K562 (cell line): ENCODE measurements around the gene SLX9. TPM values are rescaled to one million over a fixed set of nuclear protein-coding genes. Genes with fewer than 3 reads are reported as not detected.
A peak's percentile ranks its signal among the peaks of the same experiment; 100 is the strongest.

Experiments used
- CHD4 ChIP-seq: fragments of 200-600 bp; sonication (generic); IDR thresholded peaks from 3 replicates; pipeline ENCODE4 v1.6.1; 2012; ENCODE audit warnings: low read depth, mild to moderate bottlenecking, mixed read lengths, low read length, inconsistent platforms; ENCODE audit not compliant: insufficient read depth, insufficient replicate concordance, poor library complexity, severe bottlenecking
- FOXJ2 ChIP-seq: fragments of 200-800 bp; sonication (Bioruptor generic); IDR thresholded peaks from 2 replicates; pipeline ENCODE4 v1.6.1; 2016; ENCODE audit warnings: missing genetic modification characterization, missing compliant biosample characterization
- SIN3A ChIP-seq, 2 experiments: fragments of 150-350 bp in 1 of 2; IDR thresholded peaks; 2 replicates each; pipeline ENCODE4 v1.6.1; 2011 to 2016; ENCODE audit warnings: borderline replicate concordance in 2 of 2, low read depth in 2 of 2, low read length in 2 of 2, mild to moderate bottlenecking in 2 of 2, moderate library complexity in 2 of 2; ENCODE audit not compliant: control insufficient read depth in 1 of 2
- TCF3 ChIP-seq: sonication (generic); formaldehyde crosslinking; IDR thresholded peaks from 2 replicates; pipeline ENCODE4 v1.4.0; 2020; ENCODE audit warnings: mild to moderate bottlenecking, missing genetic modification reagents
- ZEB2 ChIP-seq: fragments of 450-650 bp; IDR thresholded peaks from 2 replicates; pipeline ENCODE4 v1.6.1; 2016
- polyA plus RNA-seq, 8 experiments: library from polyadenylated mRNA; depleted of rRNA in 4 of 8; stranded (reverse) in 5 of 8; unstranded in 3 of 8; fragments of >200 nt; fragmentation: Nextera tagmentation in 2 of 8; fragmentation: Illumina TruSeq in 1 of 8; extraction: Ambion mirVana in 2 of 8; extraction: Trizol in 1 of 8; gene quantifications; 2 replicates each; pipeline versions ENCODE4 v1.2.1 to v1.2.3, GENCODE V29; 2011 to 2014; ENCODE audit warnings: inconsistent platforms in 1 of 8, missing spikeins in 1 of 8
- total RNA-seq, 7 experiments: library from RNA; depleted of rRNA in 6 of 7; stranded (reverse); fragments of >200 nt in 6 of 7; fragmentation: Illumina TruSeq in 2 of 7; extraction: Trizol in 2 of 7; gene quantifications; 2 replicates each; pipeline versions ENCODE4 v1.2.1 to v1.2.3, GENCODE V29; 2011 to 2021; ENCODE audit warnings: low replicate concordance in 1 of 7
- TF ChIP-seq, protein P1 (sequence below): sonication (generic); formaldehyde crosslinking; IDR thresholded peaks from 2 replicates; pipeline ENCODE4 v1.8.0; 2022; ENCODE audit warnings: mild to moderate bottlenecking, missing genetic modification reagents
- TF ChIP-seq, protein P2 (sequence below): fragments of 250-450 bp; sonication (Bioruptor Pico); IDR thresholded peaks from 2 replicates; pipeline ENCODE4 v1.8.0; 2021; ENCODE audit warnings: moderate library complexity, mild to moderate bottlenecking, inconsistent platforms
- TF ChIP-seq, protein P3 (sequence below): fragments of 450-650 bp; IDR thresholded peaks from 2 replicates; pipeline ENCODE4 v1.6.1; 2018; ENCODE audit not compliant: partially characterized antibody
- TF ChIP-seq, protein P4 (sequence below): fragments of 450-650 bp; IDR thresholded peaks from 2 replicates; pipeline ENCODE4 v1.6.1; 2016; ENCODE audit warnings: borderline replicate concordance
- TF ChIP-seq, protein P5 (sequence below): IDR thresholded peaks from 2 replicates; pipeline ENCODE4 v1.6.1; 2011; ENCODE audit warnings: borderline replicate concordance, low read depth, mild to moderate bottlenecking, moderate library complexity, low read length; ENCODE audit not compliant: insufficient read depth, poor library complexity, severe bottlenecking
- TF ChIP-seq, protein P6 (sequence below): sonication (generic); formaldehyde crosslinking; IDR thresholded peaks from 2 replicates; pipeline ENCODE4 v1.8.1; 2022; ENCODE audit warnings: missing genetic modification reagents
- TF ChIP-seq, protein P7 (sequence below): sonication (generic); formaldehyde crosslinking; IDR thresholded peaks from 2 replicates; pipeline ENCODE4 v1.8.1; 2023; ENCODE audit warnings: mild to moderate bottlenecking, missing genetic modification reagents

The SLX9 gene
- total and polyA plus RNA-seq, 9 of the 15 experiments (the other 6 are each of a cell fraction or from before 2014, with no cell fraction given), result 1.2 to 75.5 (median 16.5) TPM

DNA sequence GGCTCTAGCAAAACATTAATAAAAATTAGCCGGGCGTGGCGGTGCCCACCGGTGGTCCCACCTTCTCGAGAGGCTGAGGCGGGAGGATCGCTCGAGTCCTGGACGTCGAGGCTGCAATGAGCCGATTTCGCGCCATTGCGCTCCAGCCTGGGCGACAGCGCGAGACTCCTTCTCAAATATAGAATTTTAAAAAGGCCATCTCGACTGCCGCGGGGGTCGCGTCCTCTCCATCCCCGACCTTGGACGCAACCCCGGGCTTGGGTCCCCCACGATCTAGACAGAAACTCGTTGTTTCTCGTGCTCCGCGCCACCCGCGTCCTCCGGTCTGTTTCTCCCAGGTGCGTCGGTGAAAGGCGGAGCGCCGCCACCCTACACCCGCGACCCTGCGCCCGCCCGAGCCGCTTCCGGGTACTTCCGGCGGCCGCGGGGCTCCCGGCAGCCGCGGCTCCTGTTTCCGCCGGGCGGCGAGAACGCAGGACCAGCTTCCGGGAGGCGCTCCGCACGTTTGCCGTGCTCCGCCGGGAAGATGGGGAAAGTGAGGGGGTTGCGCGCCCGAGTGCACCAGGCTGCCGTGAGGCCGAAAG lies at the start of gene SLX9 (continued):
- TF ChIP-seq, protein P1, sequence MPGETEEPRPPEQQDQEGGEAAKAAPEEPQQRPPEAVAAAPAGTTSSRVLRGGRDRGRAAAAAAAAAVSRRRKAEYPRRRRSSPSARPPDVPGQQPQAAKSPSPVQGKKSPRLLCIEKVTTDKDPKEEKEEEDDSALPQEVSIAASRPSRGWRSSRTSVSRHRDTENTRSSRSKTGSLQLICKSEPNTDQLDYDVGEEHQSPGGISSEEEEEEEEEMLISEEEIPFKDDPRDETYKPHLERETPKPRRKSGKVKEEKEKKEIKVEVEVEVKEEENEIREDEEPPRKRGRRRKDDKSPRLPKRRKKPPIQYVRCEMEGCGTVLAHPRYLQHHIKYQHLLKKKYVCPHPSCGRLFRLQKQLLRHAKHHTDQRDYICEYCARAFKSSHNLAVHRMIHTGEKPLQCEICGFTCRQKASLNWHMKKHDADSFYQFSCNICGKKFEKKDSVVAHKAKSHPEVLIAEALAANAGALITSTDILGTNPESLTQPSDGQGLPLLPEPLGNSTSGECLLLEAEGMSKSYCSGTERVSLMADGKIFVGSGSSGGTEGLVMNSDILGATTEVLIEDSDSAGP (CRISPR knock-in tag), result peak; percentile 66; the same call in 1 of the 2 replicates
- TF ChIP-seq, protein P2, sequence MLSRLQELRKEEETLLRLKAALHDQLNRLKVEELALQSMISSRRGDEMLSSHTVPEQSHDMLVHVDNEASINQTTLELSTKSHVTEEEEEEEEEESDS (CRISPR knock-in tag), result no peak
- TF ChIP-seq, protein P3, sequence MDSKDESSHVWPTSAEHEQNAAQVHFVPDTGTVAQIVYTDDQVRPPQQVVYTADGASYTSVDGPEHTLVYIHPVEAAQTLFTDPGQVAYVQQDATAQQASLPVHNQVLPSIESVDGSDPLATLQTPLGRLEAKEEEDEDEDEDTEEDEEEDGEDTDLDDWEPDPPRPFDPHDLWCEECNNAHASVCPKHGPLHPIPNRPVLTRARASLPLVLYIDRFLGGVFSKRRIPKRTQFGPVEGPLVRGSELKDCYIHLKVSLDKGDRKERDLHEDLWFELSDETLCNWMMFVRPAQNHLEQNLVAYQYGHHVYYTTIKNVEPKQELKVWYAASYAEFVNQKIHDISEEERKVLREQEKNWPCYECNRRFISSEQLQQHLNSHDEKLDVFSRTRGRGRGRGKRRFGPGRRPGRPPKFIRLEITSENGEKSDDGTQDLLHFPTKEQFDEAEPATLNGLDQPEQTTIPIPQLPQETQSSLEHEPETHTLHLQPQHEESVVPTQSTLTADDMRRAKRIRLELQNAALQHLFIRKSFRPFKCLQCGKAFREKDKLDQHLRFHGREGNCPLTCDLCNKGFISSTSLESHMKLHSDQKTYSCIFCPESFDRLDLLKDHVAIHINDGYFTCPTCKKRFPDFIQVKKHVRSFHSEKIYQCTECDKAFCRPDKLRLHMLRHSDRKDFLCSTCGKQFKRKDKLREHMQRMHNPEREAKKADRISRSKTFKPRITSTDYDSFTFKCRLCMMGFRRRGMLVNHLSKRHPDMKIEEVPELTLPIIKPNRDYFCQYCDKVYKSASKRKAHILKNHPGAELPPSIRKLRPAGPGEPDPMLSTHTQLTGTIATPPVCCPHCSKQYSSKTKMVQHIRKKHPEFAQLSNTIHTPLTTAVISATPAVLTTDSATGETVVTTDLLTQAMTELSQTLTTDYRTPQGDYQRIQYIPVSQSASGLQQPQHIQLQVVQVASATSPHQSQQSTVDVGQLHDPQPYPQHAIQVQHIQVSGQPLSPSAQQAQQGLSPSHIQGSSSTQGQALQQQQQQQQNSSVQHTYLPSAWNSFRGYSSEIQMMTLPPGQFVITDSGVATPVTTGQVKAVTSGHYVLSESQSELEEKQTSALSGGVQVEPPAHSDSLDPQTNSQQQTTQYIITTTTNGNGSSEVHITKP, result peak; percentile 60
- TF ChIP-seq TCF3, result no peak
- TF ChIP-seq, protein P4, sequence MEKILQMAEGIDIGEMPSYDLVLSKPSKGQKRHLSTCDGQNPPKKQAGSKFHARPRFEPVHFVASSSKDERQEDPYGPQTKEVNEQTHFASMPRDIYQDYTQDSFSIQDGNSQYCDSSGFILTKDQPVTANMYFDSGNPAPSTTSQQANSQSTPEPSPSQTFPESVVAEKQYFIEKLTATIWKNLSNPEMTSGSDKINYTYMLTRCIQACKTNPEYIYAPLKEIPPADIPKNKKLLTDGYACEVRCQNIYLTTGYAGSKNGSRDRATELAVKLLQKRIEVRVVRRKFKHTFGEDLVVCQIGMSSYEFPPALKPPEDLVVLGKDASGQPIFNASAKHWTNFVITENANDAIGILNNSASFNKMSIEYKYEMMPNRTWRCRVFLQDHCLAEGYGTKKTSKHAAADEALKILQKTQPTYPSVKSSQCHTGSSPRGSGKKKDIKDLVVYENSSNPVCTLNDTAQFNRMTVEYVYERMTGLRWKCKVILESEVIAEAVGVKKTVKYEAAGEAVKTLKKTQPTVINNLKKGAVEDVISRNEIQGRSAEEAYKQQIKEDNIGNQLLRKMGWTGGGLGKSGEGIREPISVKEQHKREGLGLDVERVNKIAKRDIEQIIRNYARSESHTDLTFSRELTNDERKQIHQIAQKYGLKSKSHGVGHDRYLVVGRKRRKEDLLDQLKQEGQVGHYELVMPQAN, result peak; percentile 11; the same call in 1 of the 2 replicates
- TF ChIP-seq, protein P5, sequence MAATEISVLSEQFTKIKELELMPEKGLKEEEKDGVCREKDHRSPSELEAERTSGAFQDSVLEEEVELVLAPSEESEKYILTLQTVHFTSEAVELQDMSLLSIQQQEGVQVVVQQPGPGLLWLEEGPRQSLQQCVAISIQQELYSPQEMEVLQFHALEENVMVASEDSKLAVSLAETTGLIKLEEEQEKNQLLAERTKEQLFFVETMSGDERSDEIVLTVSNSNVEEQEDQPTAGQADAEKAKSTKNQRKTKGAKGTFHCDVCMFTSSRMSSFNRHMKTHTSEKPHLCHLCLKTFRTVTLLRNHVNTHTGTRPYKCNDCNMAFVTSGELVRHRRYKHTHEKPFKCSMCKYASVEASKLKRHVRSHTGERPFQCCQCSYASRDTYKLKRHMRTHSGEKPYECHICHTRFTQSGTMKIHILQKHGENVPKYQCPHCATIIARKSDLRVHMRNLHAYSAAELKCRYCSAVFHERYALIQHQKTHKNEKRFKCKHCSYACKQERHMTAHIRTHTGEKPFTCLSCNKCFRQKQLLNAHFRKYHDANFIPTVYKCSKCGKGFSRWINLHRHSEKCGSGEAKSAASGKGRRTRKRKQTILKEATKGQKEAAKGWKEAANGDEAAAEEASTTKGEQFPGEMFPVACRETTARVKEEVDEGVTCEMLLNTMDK, result no peak
- no peak for TF ChIP-seq CHD4
- TF ChIP-seq SIN3A (IDR thresholded peaks at IDR 0.05; ENCODE audit: borderline replicate concordance in 2 of 2, control insufficient read depth in 1 of 2, low read depth in 2 of 2, low read length in 2 of 2), result peak; percentile 92
- peak; percentile 50; the same call in 1 of the 2 replicates for TF ChIP-seq FOXJ2 (tag)
- TF ChIP-seq, protein P6, sequence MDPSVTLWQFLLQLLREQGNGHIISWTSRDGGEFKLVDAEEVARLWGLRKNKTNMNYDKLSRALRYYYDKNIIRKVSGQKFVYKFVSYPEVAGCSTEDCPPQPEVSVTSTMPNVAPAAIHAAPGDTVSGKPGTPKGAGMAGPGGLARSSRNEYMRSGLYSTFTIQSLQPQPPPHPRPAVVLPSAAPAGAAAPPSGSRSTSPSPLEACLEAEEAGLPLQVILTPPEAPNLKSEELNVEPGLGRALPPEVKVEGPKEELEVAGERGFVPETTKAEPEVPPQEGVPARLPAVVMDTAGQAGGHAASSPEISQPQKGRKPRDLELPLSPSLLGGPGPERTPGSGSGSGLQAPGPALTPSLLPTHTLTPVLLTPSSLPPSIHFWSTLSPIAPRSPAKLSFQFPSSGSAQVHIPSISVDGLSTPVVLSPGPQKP (CRISPR knock-in tag), result no peak
- TF ChIP-seq, protein P7, sequence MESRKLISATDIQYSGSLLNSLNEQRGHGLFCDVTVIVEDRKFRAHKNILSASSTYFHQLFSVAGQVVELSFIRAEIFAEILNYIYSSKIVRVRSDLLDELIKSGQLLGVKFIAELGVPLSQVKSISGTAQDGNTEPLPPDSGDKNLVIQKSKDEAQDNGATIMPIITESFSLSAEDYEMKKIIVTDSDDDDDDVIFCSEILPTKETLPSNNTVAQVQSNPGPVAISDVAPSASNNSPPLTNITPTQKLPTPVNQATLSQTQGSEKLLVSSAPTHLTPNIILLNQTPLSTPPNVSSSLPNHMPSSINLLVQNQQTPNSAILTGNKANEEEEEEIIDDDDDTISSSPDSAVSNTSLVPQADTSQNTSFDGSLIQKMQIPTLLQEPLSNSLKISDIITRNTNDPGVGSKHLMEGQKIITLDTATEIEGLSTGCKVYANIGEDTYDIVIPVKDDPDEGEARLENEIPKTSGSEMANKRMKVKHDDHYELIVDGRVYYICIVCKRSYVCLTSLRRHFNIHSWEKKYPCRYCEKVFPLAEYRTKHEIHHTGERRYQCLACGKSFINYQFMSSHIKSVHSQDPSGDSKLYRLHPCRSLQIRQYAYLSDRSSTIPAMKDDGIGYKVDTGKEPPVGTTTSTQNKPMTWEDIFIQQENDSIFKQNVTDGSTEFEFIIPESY, result peak; percentile 75; the same call in 1 of the 2 replicates
- peak; percentile 98 for TF ChIP-seq ZEB2
